Measurements from ENCODE around the gene WDR59.
"Not testable (repeated sequence)": the region's sequence is repeated elsewhere in the genome, so short reads cannot be mapped to it uniquely, and the experiment has no call there.

WDR59 gene

DNA sequence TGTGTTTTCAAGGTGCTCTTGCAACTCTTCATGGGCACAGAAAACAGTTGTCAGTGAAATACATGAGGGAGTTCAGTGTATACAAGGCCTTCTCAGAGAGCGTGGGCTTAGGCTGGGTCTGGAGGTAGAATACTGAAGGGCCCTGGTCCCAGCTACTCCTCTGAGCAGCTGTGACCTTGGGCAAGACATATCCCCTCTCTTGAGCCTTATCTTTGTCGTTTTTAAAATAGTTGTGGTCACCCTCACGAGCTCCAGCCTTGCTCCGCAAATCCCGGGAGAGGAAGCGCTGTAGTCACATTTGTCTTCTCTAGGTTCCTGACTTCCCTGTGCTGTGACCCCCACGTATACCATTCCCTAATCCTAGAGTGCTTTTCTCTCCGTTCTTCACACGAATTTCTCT, 17.6 kb upstream of the WDR59 start:
- peaks cover 10% of the 10 kb centered on the region for H3K36me3 ChIP-seq (ENCODE audit: insufficient read depth, low read length)
- no peak overlapping the region for H3K4me3 ChIP-seq (ENCODE audit: low read length)
- H3K4me1 ChIP-seq (ENCODE audit: insufficient read depth, low read length), result peaks cover 17% of the 10 kb centered on the region
- no peaks in the 10 kb centered on the region for H3K9me3 ChIP-seq (ENCODE audit: low read length)
- H2AFZ ChIP-seq (ENCODE audit: low read depth, low read length), result no peak overlapping the region
- H3K27me3 ChIP-seq (ENCODE audit: insufficient read depth, low read length), result no peaks in the 10 kb centered on the region

GRCh38 chr16:75000481-75001081, 15.7 kb upstream of the WDR59 start:
- Histone ChIP-seq H3K4me1 (ENCODE audit: insufficient read depth, low read length) (peaks cover 17% of the 10 kb centered on the region), H3K27me3 (ENCODE audit: insufficient read depth, low read length) (no peaks in the 10 kb centered on the region), H2AFZ (ENCODE audit: low read depth, low read length) (no peak overlapping the region), H3K9me3 (ENCODE audit: low read length) (no peaks in the 10 kb centered on the region), H3K36me3 (ENCODE audit: insufficient read depth, low read length) (peaks cover 10% of the 10 kb centered on the region), H3K4me3 (ENCODE audit: low read length) (peak overlapping the region; percentile 76)

- H3K4me1 ChIP-seq (ENCODE audit: insufficient read depth, low read length), result peaks cover 17% of the 10 kb centered on the region
- H3K9me3 ChIP-seq (ENCODE audit: low read length), result no peaks in the 10 kb centered on the region
- peaks cover 10% of the 10 kb centered on the region for H3K36me3 ChIP-seq (ENCODE audit: insufficient read depth, low read length)
- H3K27me3 ChIP-seq (ENCODE audit: insufficient read depth, low read length), result no peaks in the 10 kb centered on the region
- H2AFZ ChIP-seq (ENCODE audit: low read depth, low read length), result peak overlapping the region; percentile 70
- peak overlapping the region; percentile 76 for H3K4me3 ChIP-seq (ENCODE audit: low read length)
Measured at GRCh38 chr16:74999609-75000480, 14.9 kb upstream of the WDR59 start.

DNA sequence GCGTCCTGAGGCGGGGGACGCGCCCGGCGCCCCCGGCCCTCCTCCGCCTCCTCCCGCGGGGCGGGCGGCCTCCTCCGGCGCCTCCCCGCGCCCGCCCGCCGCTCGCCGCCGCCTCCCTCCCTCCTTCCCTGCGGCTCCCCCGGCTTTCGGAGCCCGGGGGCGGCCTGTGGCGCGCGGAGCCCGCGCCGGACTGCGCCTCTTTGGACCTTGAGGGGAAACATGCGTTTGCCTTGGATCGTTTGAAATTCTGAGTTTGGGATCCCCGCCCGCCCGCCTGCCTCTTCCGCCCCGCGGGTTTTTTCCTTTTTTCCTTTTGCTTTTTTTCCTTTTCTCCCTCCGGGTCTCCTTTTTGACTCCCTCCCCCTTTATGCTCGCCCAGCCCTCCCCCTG, 14.3 kb upstream of the WDR59 start:
- Histone ChIP-seq H3K36me3 (ENCODE audit: insufficient read depth, low read length) (peaks cover 10% of the 10 kb centered on the region), H3K9me3 (ENCODE audit: low read length) (no peaks in the 10 kb centered on the region), H3K4me1 (ENCODE audit: insufficient read depth, low read length) (peaks cover 17% of the 10 kb centered on the region), H2AFZ (ENCODE audit: low read depth, low read length) (peak overlapping the region; percentile 70), H3K4me3 (ENCODE audit: low read length) (peak overlapping the region; percentile 76), H3K27me3 (ENCODE audit: insufficient read depth, low read length) (no peaks in the 10 kb centered on the region)

DNA sequence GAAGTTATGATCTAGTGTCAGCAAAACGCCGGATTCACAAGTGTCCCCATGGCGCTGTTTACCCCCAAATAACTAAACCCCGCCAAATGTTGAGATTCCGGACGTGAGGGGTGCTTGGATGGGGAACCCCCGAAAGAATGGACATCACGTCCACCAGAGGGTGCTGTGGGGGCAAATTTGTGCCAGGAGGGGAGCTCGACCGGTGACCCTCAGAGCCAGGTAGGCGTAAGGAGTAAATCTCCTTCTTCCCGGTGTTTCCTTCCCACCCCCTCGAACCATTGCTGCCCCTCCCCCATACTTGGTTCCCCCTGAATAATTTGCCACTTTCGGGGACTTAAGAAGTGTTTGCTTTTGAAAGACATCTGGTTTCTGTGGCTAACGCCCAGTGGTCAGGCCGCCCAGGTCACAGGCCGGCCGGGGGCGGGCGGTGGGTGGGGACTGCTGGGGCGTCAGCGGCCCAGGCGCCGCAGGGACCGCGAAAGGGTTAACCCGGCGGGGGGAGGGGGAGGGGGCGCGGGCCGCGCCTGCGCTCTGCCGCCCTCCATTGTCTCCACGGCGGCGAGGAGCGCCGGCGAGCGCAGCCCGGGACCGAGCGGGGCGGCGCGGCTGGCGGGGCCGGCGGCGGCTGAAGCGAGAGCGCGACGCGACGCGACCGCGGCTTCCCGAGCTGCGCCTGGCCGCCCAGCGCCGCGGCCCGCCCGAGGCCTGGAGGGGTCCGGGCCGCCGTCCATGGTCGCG, 13.7 kb upstream of the WDR59 start, which contains the start of gene ZNRF1:
ZNRF1 (plus strand) TSS at position 544 of the 738 bp plus-strand sequence. CDS start 648 bp downstream, outside the sequence.
- H3K27me3 ChIP-seq (ENCODE audit: insufficient read depth, low read length), result no peaks in the 10 kb centered on the region

DNA sequence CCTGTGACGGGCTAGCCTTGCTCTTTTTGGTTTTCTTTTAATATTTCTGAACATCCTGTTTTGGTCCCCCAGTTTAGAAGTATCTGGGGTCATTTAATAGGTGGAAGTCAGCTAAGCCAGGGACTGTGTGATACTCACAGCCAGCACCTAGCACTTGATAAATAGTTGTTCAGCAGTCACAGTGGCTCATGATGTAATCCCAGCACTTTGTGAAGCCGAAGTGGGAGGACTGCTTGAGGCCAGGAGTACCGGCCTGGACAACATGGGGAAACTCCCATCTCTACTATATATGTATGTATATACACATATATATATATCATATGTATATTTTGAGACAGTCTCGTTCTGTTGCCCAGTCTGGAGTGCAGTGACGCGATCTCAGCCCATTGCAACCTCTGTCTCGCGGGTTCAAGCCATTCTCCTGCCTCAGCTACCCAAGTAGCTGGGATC, 12.1 kb upstream of the WDR59 start:
- Histone ChIP-seq H3K9me3 (ENCODE audit: low read length) (no peaks in the 10 kb centered on the region), H3K27me3 (ENCODE audit: insufficient read depth, low read length) (no peaks in the 10 kb centered on the region), H3K36me3 (ENCODE audit: insufficient read depth, low read length) (no peaks in the 10 kb centered on the region), H2AFZ (ENCODE audit: low read depth, low read length) (no peak overlapping the region), H3K4me1 (ENCODE audit: insufficient read depth, low read length) (peaks cover 15% of the 10 kb centered on the region), H3K4me3 (ENCODE audit: low read length) (no peak overlapping the region)

More for the DNA sequence above, 13.7 kb upstream of the WDR59 start, which contains the start of gene ZNRF1:
- Histone ChIP-seq H3K4me1 (ENCODE audit: insufficient read depth, low read length) (peaks cover 17% of the 10 kb centered on the region), H3K4me3 (ENCODE audit: low read length) (peak within 1 kb of the TSS; percentile 76), H3K36me3 (ENCODE audit: insufficient read depth, low read length) (peaks cover 10% of the 10 kb centered on the region), H3K9me3 (ENCODE audit: low read length) (no peaks in the 10 kb centered on the region), H2AFZ (ENCODE audit: low read depth, low read length) (peak within 1 kb of the TSS; percentile 70)

- Histone ChIP-seq H3K4me3 (ENCODE audit: low read length) (no peak overlapping the region), H3K36me3 (ENCODE audit: insufficient read depth, low read length) (no peaks in the 10 kb centered on the region), H3K4me1 (ENCODE audit: insufficient read depth, low read length) (peaks cover 8% of the 10 kb centered on the region), H2AFZ (ENCODE audit: low read depth, low read length) (no peak overlapping the region), H3K27me3 (ENCODE audit: insufficient read depth, low read length) (no peaks in the 10 kb centered on the region), H3K9me3 (ENCODE audit: low read length) (no peaks in the 10 kb centered on the region)
Measured at GRCh38 chr16:74995986-74996385, 11.1 kb upstream of the WDR59 start.

- no peak overlapping the region for H3K4me3 ChIP-seq (ENCODE audit: low read length)
- H2AFZ ChIP-seq (ENCODE audit: low read depth, low read length), result peak overlapping the region; percentile 14
- peaks cover 4% of the 10 kb centered on the region for H3K4me1 ChIP-seq (ENCODE audit: insufficient read depth, low read length)
Measured at GRCh38 chr16:74991593-74992403, 6.9 kb upstream of the WDR59 start.

DNA sequence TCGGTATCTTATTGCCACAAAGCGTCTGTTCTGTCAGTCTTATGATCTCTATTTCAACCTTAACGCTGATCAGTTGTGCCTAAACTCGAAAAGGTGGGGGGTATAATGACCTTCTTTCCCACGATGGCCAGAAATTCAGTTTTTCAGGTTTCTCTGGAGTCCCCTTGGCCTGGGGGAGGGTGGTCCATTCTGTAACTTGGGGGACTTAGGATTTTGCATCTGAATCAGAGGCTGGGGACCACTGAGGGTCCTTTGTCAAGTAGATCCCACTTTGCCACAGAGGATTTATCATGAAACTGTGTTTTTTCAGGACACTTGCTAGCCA, 6.3 kb upstream of the WDR59 start:
- Histone ChIP-seq H3K27me3 (ENCODE audit: insufficient read depth, low read length) (no peaks in the 10 kb centered on the region), H2AFZ (ENCODE audit: low read depth, low read length) (peak overlapping the region; percentile 14), H3K4me3 (ENCODE audit: low read length) (no peak overlapping the region), H3K36me3 (ENCODE audit: insufficient read depth, low read length) (no peaks in the 10 kb centered on the region), H3K9me3 (ENCODE audit: low read length) (no peaks in the 10 kb centered on the region), H3K4me1 (ENCODE audit: insufficient read depth, low read length) (peaks cover 4% of the 10 kb centered on the region)

More at GRCh38 chr16:74991593-74992403, 6.9 kb upstream of the WDR59 start:
- H3K9me3 ChIP-seq (ENCODE audit: low read length), result no peaks in the 10 kb centered on the region
- no peaks in the 10 kb centered on the region for H3K27me3 ChIP-seq (ENCODE audit: insufficient read depth, low read length)
- no peaks in the 10 kb centered on the region for H3K36me3 ChIP-seq (ENCODE audit: insufficient read depth, low read length)

DNA sequence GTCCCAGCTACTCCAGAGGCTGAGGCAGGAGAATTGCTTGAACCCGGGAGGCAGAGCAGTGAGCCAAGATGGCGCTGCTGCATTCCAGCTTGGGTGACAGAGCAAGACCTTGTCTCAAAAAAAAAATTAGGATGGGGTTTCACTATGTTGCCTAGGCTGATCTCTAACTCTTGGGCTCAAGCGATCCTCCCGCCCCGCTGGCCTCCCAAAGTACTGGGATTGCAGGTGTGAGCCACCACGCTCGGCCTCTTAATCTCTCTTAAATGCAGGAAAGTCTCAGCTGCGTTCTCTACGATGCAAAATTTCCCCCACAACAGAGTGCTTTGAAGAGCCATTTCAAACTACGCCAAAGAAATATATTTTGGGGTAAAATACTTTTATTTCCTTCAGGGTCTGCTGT, 5.9 kb upstream of the WDR59 start:
- H3K4me1 ChIP-seq (ENCODE audit: insufficient read depth, low read length), result peaks cover 4% of the 10 kb centered on the region

DNA sequence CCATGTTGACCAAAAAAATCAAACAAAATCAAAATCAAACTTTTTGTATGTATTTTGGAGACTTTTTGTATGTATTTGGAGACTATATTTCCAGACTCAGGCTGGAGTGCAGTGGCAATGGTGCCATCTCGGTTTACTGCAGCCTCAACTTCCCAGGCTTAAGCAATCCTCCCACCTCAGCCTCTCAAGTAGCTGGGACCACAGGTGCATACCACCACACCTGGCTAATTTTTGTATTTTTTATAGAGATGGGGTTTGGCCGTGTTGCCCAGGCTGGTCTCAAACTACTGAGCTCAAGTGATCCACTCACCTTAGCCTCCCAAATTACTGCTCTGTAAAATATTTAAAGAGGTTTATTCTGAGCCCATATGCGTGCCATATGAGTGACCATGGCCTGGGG, 4.9 kb upstream of the WDR59 start:
- not testable (repeated sequence) for H3K36me3 ChIP-seq (ENCODE audit: insufficient read depth, low read length); H3K27me3 ChIP-seq (ENCODE audit: insufficient read depth, low read length); H3K4me1 ChIP-seq (ENCODE audit: insufficient read depth, low read length); H2AFZ ChIP-seq (ENCODE audit: low read depth, low read length); H3K9me3 ChIP-seq (ENCODE audit: low read length); H3K4me3 ChIP-seq (ENCODE audit: low read length)

More for the DNA sequence above, 5.9 kb upstream of the WDR59 start:
- Histone ChIP-seq H3K27me3 (ENCODE audit: insufficient read depth, low read length) (no peaks in the 10 kb centered on the region), H2AFZ (ENCODE audit: low read depth, low read length) (no peak overlapping the region), H3K9me3 (ENCODE audit: low read length) (no peaks in the 10 kb centered on the region), H3K4me3 (ENCODE audit: low read length) (no peak overlapping the region), H3K36me3 (ENCODE audit: insufficient read depth, low read length) (no peaks in the 10 kb centered on the region)

DNA sequence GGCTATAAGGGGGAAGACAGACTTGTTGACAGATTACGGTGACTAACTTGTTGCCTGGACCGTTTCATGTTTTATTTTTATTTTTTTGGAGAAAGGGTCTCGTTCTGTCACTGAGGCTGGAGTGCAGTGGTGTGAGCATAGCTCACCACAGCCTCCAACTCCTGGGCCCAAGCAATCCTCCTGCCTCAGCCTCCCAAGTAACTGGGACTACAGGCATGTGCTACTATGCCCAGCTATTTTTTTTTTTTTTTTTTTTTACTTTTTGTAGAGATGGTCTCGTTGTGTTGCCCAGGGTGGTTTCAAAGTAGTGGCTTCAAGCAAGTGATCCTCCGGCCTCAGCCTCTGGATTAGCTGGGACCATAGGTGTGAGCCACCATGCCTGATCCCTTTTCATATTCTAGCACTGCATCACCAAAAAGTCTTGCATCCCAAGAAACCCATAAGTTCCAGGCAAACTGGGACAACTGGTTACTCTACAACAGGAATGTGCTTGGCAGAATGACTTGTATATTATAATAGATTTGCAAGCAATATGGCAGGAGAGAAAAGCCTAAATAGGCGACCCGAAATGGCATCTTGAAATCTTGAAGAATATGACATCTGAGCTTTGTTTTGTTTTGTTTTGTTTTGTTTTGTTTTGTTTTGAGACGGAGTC, 2.2 kb upstream of the WDR59 start:
- Histone ChIP-seq H3K4me1 (ENCODE audit: insufficient read depth, low read length) (peaks cover 7% of the 10 kb centered on the region), H3K27me3 (ENCODE audit: insufficient read depth, low read length) (no peaks in the 10 kb centered on the region)

More for the DNA sequence above, 2.2 kb upstream of the WDR59 start:
- Histone ChIP-seq H3K9me3 (ENCODE audit: low read length) (no peaks in the 10 kb centered on the region), H3K4me3 (ENCODE audit: low read length) (no peak overlapping the region), H3K36me3 (ENCODE audit: insufficient read depth, low read length) (no peaks in the 10 kb centered on the region), H2AFZ (ENCODE audit: low read depth, low read length) (no peak overlapping the region)

Measured in neuron (in vitro differentiated cells).